HG03066 (cell line): ENCODE results near the gene TROAP.
A peak's percentile ranks its signal among the peaks of the same experiment; 100 is the strongest.

Source experiments
- ATAC-seq: cut with Tn5 transposase; IDR thresholded peaks from one replicate; pipeline ENCODE4 v1.9.1; 2021; ENCODE audit warnings: low read depth; ENCODE audit not compliant: unreplicated experiment

TROAP gene

GRCh38 chr12:49340971-49341776 is 18.1 kb downstream of the TROAP start:
- ATAC-seq, result no peak

- no peak for ATAC-seq
Observed at GRCh38 chr12:49341777-49342065, 18.7 kb downstream of the TROAP start.

- peak; percentile 66 for ATAC-seq
Observed at GRCh38 chr12:49342066-49342913, 19.2 kb downstream of the TROAP start.

- no peak for ATAC-seq
Observed at GRCh38 chr12:49342914-49343731, 20.1 kb downstream of the TROAP start.

GRCh38 chr12:49344486-49345050 is 21.5 kb downstream of the TROAP start:
- no peak for ATAC-seq

- no peak for ATAC-seq
Observed at GRCh38 chr12:49345051-49345824, 22.2 kb downstream of the TROAP start.

GRCh38 chr12:49345825-49346658 is 23.0 kb downstream of the TROAP start:
- no peak for ATAC-seq

GRCh38 chr12:49346659-49347310 is 23.7 kb downstream of the TROAP start, which contains the start of gene DNAJC22:
Gene DNAJC22 (plus strand): TSS chr12:49346888. CDS start chr12:49348873, 1,985 bp downstream.
- ATAC-seq, result no peak

- no peak for ATAC-seq
Observed at GRCh38 chr12:49347311-49348193, 24.5 kb downstream of the TROAP start.

- ATAC-seq, result no peak
Observed at GRCh38 chr12:49348781-49349180, 25.7 kb downstream of the TROAP start.

- no peak for ATAC-seq
Observed at GRCh38 chr12:49349266-49349665, 26.2 kb downstream of the TROAP start.

- ATAC-seq, result no peak
Observed at GRCh38 chr12:49352351-49352750, 29.3 kb downstream of the TROAP start.

GRCh38 chr12:49355913-49356312 is 32.9 kb downstream of the TROAP start:
- no peak for ATAC-seq

- ATAC-seq, result no peak
Observed at GRCh38 chr12:49357103-49357678, 34.1 kb downstream of the TROAP start.

- no peak for ATAC-seq
Observed at GRCh38 chr12:49358483-49359141, 35.6 kb downstream of the TROAP start.

GRCh38 chr12:49359671-49360070 is 36.6 kb downstream of the TROAP start:
- no peak for ATAC-seq

- ATAC-seq, result no peak
Observed at GRCh38 chr12:49362077-49362476, 39.0 kb downstream of the TROAP start.
